HG03196 (cell line): ENCODE data around the gene MAN2A1.

ENCODE experiments used
- ATAC-seq: cut with Tn5 transposase; IDR thresholded peaks from one replicate; pipeline ENCODE4 v1.9.1; 2021; ENCODE audit not compliant: unreplicated experiment

MAN2A1 gene

DNA sequence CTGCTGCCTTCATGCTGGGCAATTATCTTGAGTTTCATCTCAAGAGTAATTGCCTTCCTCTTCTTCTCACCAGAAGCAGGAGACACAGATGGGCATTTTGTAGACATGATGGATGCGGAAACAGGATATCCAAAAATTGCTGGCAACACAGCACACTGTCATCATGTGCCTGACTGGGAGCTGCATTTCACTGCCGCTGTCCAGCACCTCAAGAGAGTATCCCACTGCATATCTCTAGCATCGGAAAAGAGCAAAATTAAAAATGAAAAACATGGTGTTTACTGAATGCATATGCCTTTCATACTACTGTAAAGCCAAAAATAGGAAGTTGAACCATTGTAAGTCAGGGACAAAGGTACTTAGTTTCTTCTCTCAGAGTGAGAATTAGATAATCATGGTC, 210.7 kb downstream of the MAN2A1 start:
- no peak for ATAC-seq

DNA sequence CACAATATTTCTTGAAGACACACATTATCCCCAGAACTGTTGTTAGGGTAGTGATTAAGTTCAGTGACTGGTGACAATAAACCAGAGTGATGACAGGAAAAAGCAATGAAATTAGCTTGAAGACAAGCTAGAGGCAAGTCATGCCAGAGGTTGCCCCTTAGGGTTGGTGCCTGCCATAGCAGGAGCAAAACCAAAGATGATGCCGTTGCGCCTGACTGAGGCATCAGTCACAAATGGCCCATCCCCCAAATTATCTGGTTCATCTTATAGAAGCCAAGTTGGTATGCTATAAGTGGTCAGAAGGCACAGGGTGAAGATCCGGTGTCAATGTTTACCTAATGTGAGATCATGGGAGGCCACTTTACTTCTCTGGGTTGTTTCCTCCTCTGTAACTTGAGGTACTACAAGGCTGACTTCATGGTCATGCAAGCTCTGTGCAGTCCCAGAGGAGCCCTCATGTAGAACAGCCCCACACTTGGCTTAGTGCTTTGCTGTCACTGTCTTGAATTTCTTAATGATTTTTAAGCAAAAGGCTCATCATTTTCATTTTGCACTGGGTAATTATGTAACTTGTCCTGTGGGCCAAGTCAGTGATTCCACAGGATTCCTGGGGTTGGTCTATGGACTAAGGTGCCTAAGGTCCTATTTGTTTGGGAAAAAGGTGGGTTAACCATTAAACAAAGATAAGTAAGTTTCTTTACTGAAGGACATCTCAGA, 211.3 kb downstream of the MAN2A1 start:
- ATAC-seq: no peak

- ATAC-seq: no peak
Observed at GRCh38 chr5:109901628-109901981, 211.9 kb downstream of the MAN2A1 start.

DNA sequence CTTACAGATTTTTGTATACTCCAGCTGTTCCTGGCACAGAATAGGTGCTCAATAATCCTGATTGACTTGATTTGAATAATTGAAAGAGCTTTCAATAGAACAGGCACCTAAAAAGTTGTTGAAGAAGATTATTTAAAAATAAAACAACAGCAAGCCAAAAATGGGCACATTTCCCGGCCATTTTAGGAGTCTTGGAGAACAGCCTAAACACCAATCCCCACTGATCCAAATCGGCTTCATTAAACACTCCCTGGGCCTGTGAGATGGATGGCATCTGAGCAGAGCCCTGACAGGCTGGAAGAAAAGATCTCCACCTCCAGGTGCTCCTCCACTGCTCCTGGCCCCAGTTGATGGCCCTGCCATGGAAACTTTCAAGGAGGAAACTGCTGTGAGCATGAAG, 213.3 kb downstream of the MAN2A1 start:
- no peak for ATAC-seq

GRCh38 chr5:109905906-109906305, 216.2 kb downstream of the MAN2A1 start:
- no peak for ATAC-seq

DNA sequence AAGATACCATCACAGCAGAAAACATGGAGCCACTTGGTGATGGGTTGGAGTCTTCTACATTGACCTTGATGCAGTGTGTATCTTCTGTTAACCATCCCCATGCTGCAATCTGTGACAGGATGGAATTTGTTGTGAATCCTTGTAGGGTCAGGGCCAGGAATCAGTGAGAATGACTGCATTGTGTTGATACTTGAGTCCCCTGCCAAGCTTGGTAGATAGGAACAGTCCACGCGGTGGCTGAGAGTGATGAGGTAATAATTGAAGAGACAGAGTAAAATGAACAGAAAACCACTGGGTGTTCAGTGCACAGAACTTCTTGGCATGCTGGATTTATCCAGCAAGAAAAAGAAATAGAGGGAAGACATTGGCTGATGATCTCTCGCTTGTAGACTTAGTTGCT, 217.5 kb downstream of the MAN2A1 start:
- no peak for ATAC-seq

DNA sequence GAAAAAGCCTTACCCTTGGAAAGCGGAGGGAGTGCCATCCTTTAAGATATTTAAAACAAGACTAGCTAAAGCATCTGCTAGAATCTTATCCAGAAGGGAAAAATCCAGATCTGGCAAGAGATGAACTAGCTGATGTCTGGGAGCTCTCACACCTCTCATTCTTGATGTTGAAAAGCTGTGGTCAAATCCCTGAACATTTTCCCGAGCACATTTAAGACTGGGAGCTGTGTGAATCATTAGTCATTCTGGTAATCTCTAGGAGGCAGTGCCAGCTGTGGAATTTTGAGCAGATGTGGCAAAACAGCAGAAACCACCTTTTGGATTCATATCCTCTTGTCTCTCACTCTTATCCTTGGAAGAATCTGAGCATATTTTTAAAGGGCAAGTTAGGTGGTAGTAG, 218.0 kb downstream of the MAN2A1 start:
- no peak for ATAC-seq

- no peak for ATAC-seq
Observed at GRCh38 chr5:109908366-109908765, 218.6 kb downstream of the MAN2A1 start.

DNA sequence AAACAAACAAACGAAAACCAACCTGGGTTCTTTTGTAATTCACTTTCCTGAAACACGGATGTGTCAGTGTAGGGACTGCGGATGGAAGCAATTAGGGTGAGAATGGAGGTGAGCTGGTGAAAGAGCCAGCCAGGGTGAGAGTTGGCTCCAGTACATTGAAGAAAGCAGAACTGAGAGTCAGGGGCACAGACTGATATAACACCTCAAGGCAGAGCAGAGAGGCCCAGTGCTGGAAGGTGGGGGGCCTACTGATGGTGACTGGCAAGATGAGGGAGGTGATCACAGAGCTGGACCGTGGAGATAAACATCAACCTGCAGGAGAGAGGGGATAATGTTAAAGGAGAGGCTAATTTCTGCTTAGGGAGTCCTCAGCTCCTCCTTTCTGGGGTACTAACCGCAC, 221.1 kb downstream of the MAN2A1 start:
- no peak for ATAC-seq

- ATAC-seq: no peak
Observed at GRCh38 chr5:109911731-109912130, 222.0 kb downstream of the MAN2A1 start.

- ATAC-seq: no peak
Observed at GRCh38 chr5:109914906-109915305, 225.2 kb downstream of the MAN2A1 start.

DNA sequence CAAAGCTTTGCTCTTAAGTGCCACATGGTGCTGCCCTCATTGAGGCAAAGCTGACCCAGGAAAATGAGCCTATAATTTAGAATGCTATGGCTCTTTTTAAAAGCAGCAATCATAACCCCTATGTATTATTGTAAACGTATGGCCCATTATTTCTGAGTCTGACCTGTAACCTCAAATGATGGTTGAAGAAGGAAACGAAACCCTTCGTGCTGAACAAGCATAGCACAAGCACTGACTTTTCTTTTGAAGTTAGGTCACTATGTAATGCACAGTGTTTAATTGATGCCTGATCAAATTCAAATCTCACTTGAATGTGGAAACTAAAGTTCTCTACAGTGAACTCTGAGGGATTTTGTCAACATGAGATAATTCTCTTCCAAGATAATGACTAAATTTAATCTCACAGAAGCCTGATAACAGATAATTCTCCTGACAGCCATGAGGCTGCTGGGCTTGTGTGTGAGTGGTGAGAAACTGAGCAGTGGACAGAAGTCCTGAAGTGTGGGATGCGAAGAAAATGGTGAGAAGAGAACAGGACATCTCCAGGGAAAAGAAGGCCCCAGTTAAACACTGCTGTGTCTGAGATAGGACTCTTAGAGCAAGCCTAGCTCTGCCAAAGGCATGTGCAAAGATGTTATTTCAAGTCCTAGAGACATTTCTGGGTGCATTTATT, 226.9 kb downstream of the MAN2A1 start:
- no peak for ATAC-seq
